ENCODE data around the gene TET1. TPM values are rescaled to one million over a fixed set of nuclear protein-coding genes. Genes with fewer than 3 reads are reported as not detected.

Gene TET1
- total and polyA plus RNA-seq, 2 donors from 2014 or later = 0.22 to 2.2 TPM

- Histone ChIP-seq H3K27me3 (ENCODE audit: control insufficient read depth, insufficient read depth, low read length) (no peaks in the 10 kb centered on the region), H3K4me3 (ENCODE audit: low read length in 3 of 3) (no peak overlapping the region), H3K36me3 (ENCODE audit: control insufficient read depth in 2 of 3, insufficient read depth in 3 of 3, low read length in 3 of 3) (peaks cover 0 to 2% (median 0%) of the 10 kb centered on the region in 3 donors), H3K4me1 (ENCODE audit: control insufficient read depth in 2 of 3, insufficient read depth in 2 of 3, low read depth in 1 of 3, low read length in 3 of 3) (no peaks in the 10 kb centered on the region), H3K27ac (ENCODE audit: low read depth in 2 of 2, low read length in 2 of 2) (no peak overlapping the region), H3K9ac (ENCODE audit: low read length in 3 of 3) (no peak overlapping the region), H3K9me3 (ENCODE audit: control insufficient read depth in 2 of 3, insufficient read depth in 1 of 3, low read length in 3 of 3) (no peaks in the 10 kb centered on the region)
- intact Hi-C loops (cut with DNase I) = no loop called here
- TF ChIP-seq CTCF (IDR thresholded peaks at IDR 0.05; ENCODE audit: borderline replicate concordance, extremely low read depth, insufficient read depth) = no peak
- DNase-seq = no peak
- FAIRE-seq = no peak
Measured at GRCh38 chr10:68668972-68669371, 108.8 kb downstream of the TET1 start.

DNA sequence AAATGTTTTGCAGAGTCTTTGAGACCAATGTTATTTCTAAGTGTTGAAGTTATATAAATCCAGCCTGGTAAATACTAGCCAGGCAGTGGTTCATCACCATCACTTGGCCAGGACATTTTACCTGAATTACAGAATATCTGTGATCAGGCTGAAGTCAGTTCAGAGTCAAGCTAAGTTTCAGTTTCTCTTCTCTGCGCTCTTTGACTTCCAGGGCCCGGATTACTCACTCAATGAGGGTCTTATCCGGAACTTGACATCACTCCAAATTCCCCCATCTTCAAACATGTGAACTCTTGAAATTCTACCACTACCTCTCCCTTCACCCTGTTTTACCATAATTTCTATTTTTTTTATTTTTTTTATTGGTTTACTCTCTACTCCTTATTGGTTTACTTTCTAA, 124.3 kb downstream of the TET1 start:
- no peaks in the 10 kb centered on the region for H3K4me1 ChIP-seq (ENCODE audit: control insufficient read depth in 2 of 3, insufficient read depth in 2 of 3, low read depth in 1 of 3, low read length in 3 of 3)
- TF ChIP-seq CTCF (IDR thresholded peaks at IDR 0.05; ENCODE audit: borderline replicate concordance, extremely low read depth, insufficient read depth) = no peak
- FAIRE-seq = no peak
- H3K9ac ChIP-seq (ENCODE audit: low read length in 3 of 3) = no peak overlapping the region
- no peak overlapping the region for H3K27ac ChIP-seq (ENCODE audit: low read depth in 2 of 2, low read length in 2 of 2)
- intact Hi-C loops (cut with DNase I) = no loop called here
- no peak for DNase-seq
- no peaks in the 10 kb centered on the region for H3K9me3 ChIP-seq (ENCODE audit: control insufficient read depth in 2 of 3, insufficient read depth in 1 of 3, low read length in 3 of 3)
- peaks cover 0 to 9% (median 0%) of the 10 kb centered on the region in 3 donors for H3K36me3 ChIP-seq (ENCODE audit: control insufficient read depth in 2 of 3, insufficient read depth in 3 of 3, low read length in 3 of 3)
- no peaks in the 10 kb centered on the region for H3K27me3 ChIP-seq (ENCODE audit: control insufficient read depth, insufficient read depth, low read length)
- no peak overlapping the region for H3K4me3 ChIP-seq (ENCODE audit: low read length in 3 of 3)

GRCh38 chr10:68696018-68696417, 135.9 kb downstream of the TET1 start:
- TF ChIP-seq CTCF (IDR thresholded peaks at IDR 0.05; ENCODE audit: borderline replicate concordance, extremely low read depth, insufficient read depth) = no peak
- H3K27me3 ChIP-seq (ENCODE audit: control insufficient read depth, insufficient read depth, low read length) = no peaks in the 10 kb centered on the region
- no peak for FAIRE-seq

DNA sequence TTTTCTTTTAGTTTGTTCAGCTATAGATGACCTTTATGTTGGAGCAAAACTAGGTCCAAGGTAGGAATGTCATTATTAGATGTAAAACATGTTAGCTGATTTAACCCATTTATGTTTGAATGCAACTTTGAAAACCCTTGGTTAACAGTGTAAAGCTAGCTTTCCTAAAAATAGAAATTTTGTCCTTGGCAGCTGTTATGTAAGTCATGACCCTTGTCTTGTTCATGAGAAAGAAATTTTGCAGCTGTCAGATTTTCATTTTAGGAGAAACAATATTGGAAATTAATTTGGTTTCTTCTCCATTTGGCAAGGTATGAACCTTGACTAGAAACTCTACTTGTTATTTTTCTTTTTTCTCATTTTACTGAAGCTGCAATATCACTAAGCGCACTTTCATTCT, 137.0 kb downstream of the TET1 start:
- Histone ChIP-seq H3K27ac (ENCODE audit: low read depth in 2 of 2, low read length in 2 of 2) (no peak overlapping the region), H3K4me1 (ENCODE audit: control insufficient read depth in 2 of 3, insufficient read depth in 2 of 3, low read depth in 1 of 3, low read length in 3 of 3) (no peaks in the 10 kb centered on the region), H3K36me3 (ENCODE audit: control insufficient read depth in 2 of 3, insufficient read depth in 3 of 3, low read length in 3 of 3) (no peaks in the 10 kb centered on the region), H3K27me3 (ENCODE audit: control insufficient read depth, insufficient read depth, low read length) (no peaks in the 10 kb centered on the region), H3K4me3 (ENCODE audit: low read length in 3 of 3) (no peak overlapping the region), H3K9ac (ENCODE audit: low read length in 3 of 3) (no peak overlapping the region), H3K9me3 (ENCODE audit: control insufficient read depth in 2 of 3, insufficient read depth in 1 of 3, low read length in 3 of 3) (no peaks in the 10 kb centered on the region)
- FAIRE-seq (no peak), DNase-seq (peak in 1 of 5 donors; percentile 9)
- no peak for TF ChIP-seq CTCF (IDR thresholded peaks at IDR 0.05; ENCODE audit: borderline replicate concordance, extremely low read depth, insufficient read depth)
- intact Hi-C loops (cut with DNase I) = no loop called here

More at GRCh38 chr10:68696018-68696417, 135.9 kb downstream of the TET1 start:
- Histone ChIP-seq H3K36me3 (ENCODE audit: control insufficient read depth in 2 of 3, insufficient read depth in 3 of 3, low read length in 3 of 3) (peaks cover 0 to 2% (median 1%) of the 10 kb centered on the region in 3 donors), H3K9ac (ENCODE audit: low read length in 3 of 3) (no peak overlapping the region), H3K27ac (ENCODE audit: low read depth in 2 of 2, low read length in 2 of 2) (no peak overlapping the region), H3K9me3 (ENCODE audit: control insufficient read depth in 2 of 3, insufficient read depth in 1 of 3, low read length in 3 of 3) (no peaks in the 10 kb centered on the region), H3K4me1 (ENCODE audit: control insufficient read depth in 2 of 3, insufficient read depth in 2 of 3, low read depth in 1 of 3, low read length in 3 of 3) (no peaks in the 10 kb centered on the region), H3K4me3 (ENCODE audit: low read length in 3 of 3) (no peak overlapping the region)
- intact Hi-C loops (cut with DNase I) = no loop called here
- DNase-seq = no peak

All from kidney (tissue), 14 donors.